HCT116 (cell line): ENCODE results near the gene HEXD. TPM values are rescaled to one million over a fixed set of nuclear protein-coding genes. Genes with fewer than 3 reads are reported as not detected.
A peak's percentile ranks its signal among the peaks of the same experiment; 100 is the strongest.

ENCODE experiments used
- ATAC-seq: fragments of 200-7000 bp; cut with Tn5 transposase; 2 replicates; pipeline ENCODE4 v1.9.1; 2020; ENCODE audit warnings: mild to moderate bottlenecking, moderate library complexity
- BruUV-seq: library from RNA; stranded (reverse); fragments of 400-500 nt; replicated peaks from 2 replicates; lab custom pipeline; 2021; lab: Mats Ljungman, UMichigan
- CTCF ChIA-PET: fragments of 300-600 bp; sonication (Branson Sonifier 250); formaldehyde crosslinking; loops from one replicate; lab custom pipeline; 2021; ENCODE audit warnings: antibody characterized with exemption; lab: Charles Lee
- POLR2A ChIA-PET: fragments of 300-600, 350-600 bp; sonication (Branson Sonifier 250); formaldehyde crosslinking; loops from one replicate; lab custom pipeline; 2021; ENCODE audit warnings: antibody characterized with exemption; lab: Charles Lee
- RAD21 ChIA-PET, 2 experiments: fragments of 300-600 bp; sonication (Branson Sonifier 250); formaldehyde crosslinking; loops; one replicate each; lab custom pipeline; 2023; ENCODE audit warnings: low total read pairs in 2 of 2; ENCODE audit not compliant: uncharacterized antibody in 2 of 2, unreplicated experiment in 2 of 2, low non-redundant PET in 1 of 2; lab: Charles Lee
- DNase-seq: peaks from one replicate; pipeline ENCODE4 v3.0.0-alpha.2; 2010; ENCODE audit warnings: low read depth, low spot score
- H2AFZ ChIP-seq: fragments of 200-600 bp; shearing (Covaris generic), sonication (generic); 2 replicates; pipeline ENCODE4 v1.6.1; 2017; ENCODE audit warnings: low read depth, mixed run types, mixed read lengths, antibody characterized with exemption, low read length; ENCODE audit not compliant: poor library complexity, severe bottlenecking
- H3K27ac ChIP-seq: 2 replicates; pipeline ENCODE4 v1.5.1; 2012; ENCODE audit warnings: low read depth, low read length
- H3K27me3 ChIP-seq: fragments of 200-600 bp; sonication (generic); 2 replicates; pipeline ENCODE4 v1.6.1; 2016; ENCODE audit warnings: mixed run types, low read length, mixed read lengths; ENCODE audit not compliant: insufficient read depth
- H3K36me3 ChIP-seq, 2 experiments: fragments of 200-500 bp in 1 of 2; fragments of 200-600 bp in 1 of 2; sonication (Bioruptor generic) in 1 of 2; sonication (generic) in 1 of 2; 2 replicates each; pipeline versions ENCODE4 v1.5.1 to v1.6.1; 2014 to 2016; ENCODE audit warnings: low read length in 2 of 2, inconsistent platforms in 1 of 2, mixed read lengths in 1 of 2, mixed run types in 1 of 2; ENCODE audit not compliant: insufficient read depth in 2 of 2, control insufficient read depth in 1 of 2
- H3K4me1 ChIP-seq, 2 experiments: fragments of 200-600 bp in 1 of 2; sonication (generic) in 1 of 2; 2 replicates each; pipeline versions ENCODE4 v1.5.1 to v1.6.1; 2012 to 2017; ENCODE audit warnings: low read length in 2 of 2, inconsistent platforms in 1 of 2, mild to moderate bottlenecking in 1 of 2, mixed read lengths in 1 of 2, mixed run types in 1 of 2, moderate library complexity in 1 of 2; ENCODE audit not compliant: insufficient read depth in 2 of 2, control insufficient read depth in 1 of 2
- H3K4me2 ChIP-seq: fragments of 200-600 bp; sonication (generic); 2 replicates; pipeline ENCODE4 v1.6.1; 2017; ENCODE audit warnings: mixed run types, low read length, mixed read lengths
- H3K4me3 ChIP-seq, 2 experiments: fragments of 200-600 bp in 1 of 2; sonication (generic) in 1 of 2; replicated peaks in 1 of 2; 2 replicates each; pipeline ENCODE4 v1.5.1; 2011 to 2016; ENCODE audit warnings: low read length in 2 of 2, control low read depth in 1 of 2, low read depth in 1 of 2, mild to moderate bottlenecking in 1 of 2, mixed read lengths in 1 of 2, mixed run types in 1 of 2
- H3K79me2 ChIP-seq: fragments of 200-600 bp; sonication (generic); 2 replicates; pipeline ENCODE4 v1.6.1; 2017; ENCODE audit warnings: mild to moderate bottlenecking, mixed run types, low read length, moderate library complexity, mixed read lengths; ENCODE audit not compliant: insufficient read depth
- H3K9ac ChIP-seq: fragments of 200-600 bp; sonication (generic); 2 replicates; pipeline ENCODE4 v1.6.1; 2016; ENCODE audit warnings: low read length, mixed read lengths
- H3K9me2 ChIP-seq: fragments of 200-600 bp; sonication (generic), shearing (Covaris generic); 2 replicates; pipeline ENCODE4 v1.6.1; 2017; ENCODE audit warnings: mixed run types, mild to moderate bottlenecking, moderate library complexity; ENCODE audit not compliant: insufficient read depth
- H3K9me3 ChIP-seq, 2 experiments: fragments of 200-500 bp in 1 of 2; fragments of 200-600 bp in 1 of 2; sonication (Bioruptor generic) in 1 of 2; sonication (generic) in 1 of 2; 2 replicates each; pipeline ENCODE4 v1.6.1; 2014 to 2017; ENCODE audit warnings: low read length in 2 of 2, mixed read lengths in 2 of 2, inconsistent platforms in 1 of 2, low read depth in 1 of 2, mild to moderate bottlenecking in 1 of 2, mixed run types in 1 of 2, moderate library complexity in 1 of 2; ENCODE audit not compliant: control insufficient read depth in 1 of 2, insufficient read depth in 1 of 2
- H4K20me1 ChIP-seq: fragments of 200-600 bp; sonication (generic), shearing (Covaris generic); 2 replicates; pipeline ENCODE4 v1.6.1; 2017; ENCODE audit warnings: mixed run types, mild to moderate bottlenecking, moderate library complexity; ENCODE audit not compliant: insufficient read depth
- CBX3 ChIP-seq: IDR thresholded peaks from 2 replicates; pipeline ENCODE4 v1.6.1; 2012; ENCODE audit warnings: low read depth
- EGR1 ChIP-seq: IDR thresholded peaks from 2 replicates; pipeline ENCODE4 v1.6.1; 2012; ENCODE audit warnings: low read depth
- JUND ChIP-seq: IDR thresholded peaks from 2 replicates; pipeline ENCODE4 v1.6.1; 2012
- MAX ChIP-seq: IDR thresholded peaks from 2 replicates; pipeline ENCODE4 v1.6.1; 2012
- POLR2A ChIP-seq: IDR thresholded peaks from 2 replicates; pipeline ENCODE4 v1.7.0; 2011; ENCODE audit warnings: borderline replicate concordance; ENCODE audit not compliant: insufficient read depth, insufficient read length; ENCODE audit errors: extremely low read depth
- POLR2AphosphoS5 ChIP-seq: IDR thresholded peaks from 2 replicates; pipeline ENCODE4 v1.6.1; 2011; ENCODE audit warnings: mild to moderate bottlenecking, low read depth, low read length, moderate library complexity
- SIN3A ChIP-seq: IDR thresholded peaks from 2 replicates; pipeline ENCODE4 v1.6.1; 2012; ENCODE audit warnings: low read depth
- SRF ChIP-seq: IDR thresholded peaks from 2 replicates; pipeline ENCODE4 v1.6.1; 2012; ENCODE audit warnings: low read depth
- TCF7L2 ChIP-seq: IDR thresholded peaks from 2 replicates; pipeline ENCODE4 v1.7.0; 2011; ENCODE audit warnings: borderline replicate concordance, inconsistent platforms; ENCODE audit not compliant: insufficient read depth, insufficient read length; ENCODE audit errors: extremely low read depth
- ZBTB33 ChIP-seq: IDR thresholded peaks from 2 replicates; pipeline ENCODE4 v1.6.1; 2011; ENCODE audit warnings: mild to moderate bottlenecking, low read length, moderate library complexity; ENCODE audit not compliant: insufficient replicate concordance; ENCODE audit errors: extremely low read depth
- ZFX ChIP-seq: fragments of 450-650 bp; IDR thresholded peaks from 2 replicates; pipeline ENCODE4 v1.6.1; 2017
- ZNF274 ChIP-seq: fragments of 200-500 bp; sonication (Bioruptor generic); IDR thresholded peaks from 2 replicates; pipeline ENCODE4 v1.6.1; 2014; ENCODE audit warnings: mild to moderate bottlenecking, low read depth, low read length, inconsistent platforms
- intact Hi-C: fragments of 100-400 bp; cut with micrococcal nuclease; formaldehyde crosslinking; loops from 2 replicates; pipeline ENCODE4 v1.10.0; 2022
- total RNA-seq: library from RNA; stranded (reverse); gene quantifications from one replicate; pipeline ENCODE4 v1.2.1, GENCODE V29; 2021; ENCODE audit not compliant: unreplicated experiment
- TF ChIP-seq, protein P1 (sequence below): IDR thresholded peaks from 2 replicates; pipeline ENCODE4 v1.6.1; 2012

Gene HEXD
- total RNA-seq, 1 experiment from 2014 or later = 45.2 TPM

GRCh38 chr17:82387705-82388106 lies 30.4 kb upstream of the HEXD start:
- Histone ChIP-seq H3K79me2 (no peaks in the 10 kb centered on the region), H3K36me3 (no peaks in the 10 kb centered on the region), H3K9me2 (no peaks in the 10 kb centered on the region), H3K27ac (no peak overlapping the region), H3K9ac (no peak overlapping the region), H4K20me1 (no peaks in the 10 kb centered on the region), H3K4me1 (peaks cover 15 to 33% of the 10 kb centered on the region in 2 experiments), H3K4me3 (no peak overlapping the region), H3K4me2 (0 out of 2 replicates have a peak overlapping the region, but pooled peaks have one; percentile 17), H3K9me3 (no peaks in the 10 kb centered on the region), H2AFZ (no peak overlapping the region), H3K27me3 (no peaks in the 10 kb centered on the region)
- ATAC-seq (no peak), DNase-seq (no peak)
- BruUV-seq = no TSS peak
- POLR2A ChIA-PET = interaction anchor here (0.7 kb wide), 1 partner anchor 14 kb away, joined by 3 read pairs; no protein-coding TSS in a partner anchor
- no peak for TF ChIP-seq ZNF274
- TF ChIP-seq MAX = no peak
- no peak for TF ChIP-seq TCF7L2
- TF ChIP-seq POLR2A = no peak
- no peak for TF ChIP-seq SIN3A
- TF ChIP-seq, protein P1, sequence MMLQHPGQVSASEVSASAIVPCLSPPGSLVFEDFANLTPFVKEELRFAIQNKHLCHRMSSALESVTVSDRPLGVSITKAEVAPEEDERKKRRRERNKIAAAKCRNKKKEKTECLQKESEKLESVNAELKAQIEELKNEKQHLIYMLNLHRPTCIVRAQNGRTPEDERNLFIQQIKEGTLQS = no peak
- TF ChIP-seq SRF = no peak
- no peak for TF ChIP-seq POLR2AphosphoS5
- no peak for TF ChIP-seq EGR1
- no peak for TF ChIP-seq JUND
- TF ChIP-seq CBX3 = no peak
- no peak for TF ChIP-seq ZBTB33
- TF ChIP-seq ZFX = no peak
- RAD21 ChIA-PET = no interaction called here
- CTCF ChIA-PET = no interaction called here
- intact Hi-C loops = no loop called here
